ENCODE results near the gene TGFB1. TPM values are rescaled to one million over a fixed set of nuclear protein-coding genes. Genes with fewer than 3 reads are reported as not detected.

TGFB1 gene
- total RNA-seq, 1 donor from 2014 or later = 24.3 TPM

- no peak for DNase-seq (ENCODE audit: low read depth)
- no peak overlapping the region for H3K4me3 ChIP-seq (ENCODE audit: low read depth, low read length)
- no peak for TF ChIP-seq CTCF (conservative IDR thresholded peaks at IDR 0.05; ENCODE audit: low read depth, low read length)
Observed at GRCh38 chr19:41302624-41303351, 50.9 kb downstream of the TGFB1 start.

GRCh38 chr19:41300555-41300954 lies 53.2 kb downstream of the TGFB1 start:
- DNase-seq (ENCODE audit: low read depth) = no peak
- no peak overlapping the region for H3K4me3 ChIP-seq (ENCODE audit: low read depth, low read length)
- no peak for TF ChIP-seq CTCF (conservative IDR thresholded peaks at IDR 0.05; ENCODE audit: low read depth, low read length)

GRCh38 chr19:41299755-41300089 lies 54.0 kb downstream of the TGFB1 start:
- H3K4me3 ChIP-seq (ENCODE audit: low read depth, low read length) = no peak overlapping the region
- TF ChIP-seq CTCF (conservative IDR thresholded peaks at IDR 0.05; ENCODE audit: low read depth, low read length) = no peak
- DNase-seq (ENCODE audit: low read depth) = no peak

GRCh38 chr19:41299046-41299754 lies 54.5 kb downstream of the TGFB1 start:
- DNase-seq (ENCODE audit: low read depth) = no peak
- H3K4me3 ChIP-seq (ENCODE audit: low read depth, low read length) = no peak overlapping the region
- no peak for TF ChIP-seq CTCF (conservative IDR thresholded peaks at IDR 0.05; ENCODE audit: low read depth, low read length)

GRCh38 chr19:41298348-41298964 lies 55.3 kb downstream of the TGFB1 start:
- no peak overlapping the region for H3K4me3 ChIP-seq (ENCODE audit: low read depth, low read length)
- DNase-seq (ENCODE audit: low read depth) = no peak
- TF ChIP-seq CTCF (conservative IDR thresholded peaks at IDR 0.05; ENCODE audit: low read depth, low read length) = no peak

GRCh38 chr19:41297628-41298347 lies 55.9 kb downstream of the TGFB1 start:
- DNase-seq (ENCODE audit: low read depth) = no peak
- H3K4me3 ChIP-seq (ENCODE audit: low read depth, low read length) = no peak overlapping the region
- no peak for TF ChIP-seq CTCF (conservative IDR thresholded peaks at IDR 0.05; ENCODE audit: low read depth, low read length)
